Heart left ventricle (tissue), 16 donors: ENCODE data around the gene PARP1. TPM values are rescaled to one million over a fixed set of nuclear protein-coding genes. Genes with fewer than 3 reads are reported as not detected.

ENCODE experiments used
- ATAC-seq, 4 donors: fragments of 200-7000 bp; cut with Tn5 transposase; one replicate each; pipeline ENCODE4 v1.9.1; 2020 to 2022; ENCODE audit warnings: moderate library complexity in 4 of 4, mild to moderate bottlenecking in 3 of 4, moderate number of reproducible peaks in 1 of 4
- DNase-seq, 5 donors: peaks; one replicate each; pipeline ENCODE4 v3.0.0-alpha.2; 2020
- H3K27ac ChIP-seq, 12 donors: fragments of 200-600 bp; sonication (generic) in 4 of 12; one replicate each; pipeline versions ENCODE4 v1.5.0 to v1.8.0; 2016 to 2022; ENCODE audit warnings: mild to moderate bottlenecking in 2 of 12
- H3K27me3 ChIP-seq, 9 donors: fragments of 200-600 bp; sonication (generic) in 2 of 9; one replicate each; pipeline versions ENCODE4 v1.5.1 to v1.8.0; 2016 to 2022; ENCODE audit warnings: mild to moderate bottlenecking in 3 of 9
- H3K36me3 ChIP-seq, 9 donors: fragments of 200-600 bp; sonication (generic) in 2 of 9; one replicate each; pipeline versions ENCODE4 v1.5.0 to v1.8.0; 2018 to 2022; ENCODE audit warnings: mild to moderate bottlenecking in 2 of 9
- H3K4me1 ChIP-seq, 12 donors: fragments of 200-600 bp; sonication (generic) in 4 of 12; one replicate each; pipeline versions ENCODE4 v1.5.0 to v1.8.0; 2016 to 2022; ENCODE audit warnings: mild to moderate bottlenecking in 3 of 12
- H3K4me3 ChIP-seq, 12 donors: fragments of 200-600 bp; sonication (generic) in 4 of 12; one replicate each; pipeline versions ENCODE4 v1.5.0 to v1.8.0; 2017 to 2022; ENCODE audit warnings: mild to moderate bottlenecking in 9 of 12, moderate library complexity in 4 of 12
- H3K9me3 ChIP-seq, 12 donors: fragments of 200-600 bp; sonication (generic) in 4 of 12; one replicate each; pipeline versions ENCODE4 v1.5.0 to v1.8.0; 2016 to 2022; ENCODE audit warnings: mild to moderate bottlenecking in 1 of 12
- CTCF ChIP-seq, 12 donors: fragments of 200-600 bp; sonication (generic) in 4 of 12; IDR thresholded peaks; one replicate each; pipeline versions ENCODE4 v1.5.0 to v1.8.0; 2018 to 2022; ENCODE audit warnings: antibody characterized with exemption in 12 of 12, mild to moderate bottlenecking in 5 of 12
- POLR2A ChIP-seq, 2 donors: fragments of 450-650 bp; IDR thresholded peaks; one replicate each; pipeline ENCODE4 v1.6.1; 2017; ENCODE audit warnings: antibody characterized with exemption in 2 of 2, mild to moderate bottlenecking in 2 of 2, moderate library complexity in 2 of 2
- WGBS, 4 donors: extraction: QIAGEN DNeasy Blood & Tissue Kit in 2 of 4; methylation state at CpG; one replicate each; pipeline versions ENCODE4 v1.1.5 to v1.1.7; 2013 to 2018; 5-methylcytosine and 5-hydroxymethylcytosine counted together
- intact Hi-C, 10 donors: fragments of 100-400 bp; cut with DNase I; formaldehyde crosslinking; loops; one replicate each; pipeline versions ENCODE4 v1.11.1 to v1.14.2; 2022
- polyA plus RNA-seq, 2 donors: library from polyadenylated mRNA; stranded (reverse); fragments of 200-250 nt; gene quantifications; one replicate each; pipeline ENCODE4 v1.2.3, GENCODE V29; 2013
- total RNA-seq, 9 donors: library from RNA; depleted of rRNA in 2 of 9; stranded (reverse); fragments of >200 nt in 2 of 9; fragmentation: NEBNext Ultra II Directional in 3 of 9; extraction: Animal tissue kit (Norgen Biotek cat#: 25700) in 3 of 9; gene quantifications; one replicate each; pipeline versions ENCODE4 v1.1.0 to v1.2.4, GENCODE V29; 2016 to 2023
- donor health status: ischemic (EF 13 %, LVEDD 7.1; RV severe dilation, severe dysfunction).
- donor health status: healthy with polysubstance abuse.
- donor health status: DM: no; HTN: yes; CAD: no.
- donor health status: DM: no; HTN: no; CAD: no.
- donor health status: ischemic (EF 25% LVEDD 6.9; RV normal size, moderate dysfunction).
- donor health status: ischemic (EF 25% LVEDD 5.7; RV mildly dilated, moderate dysfunction).
- donor health status: healthy.
- donor health status: DM: yes; HTN: yes; CAD: no.
- donor health status: ischemic (EF 35%, LVEDD 5.7; RV mildly dilated, moderate dysfunction).
- donor health status: nonischemic (EF 11% LVEDD 7.7; RV severe dilation, severe dysfunction).
- donor health status: DM: yes; HTN: yes; CAD: no.
- donor health status: PGD.
- donor health status: ischemic (EF 29% LVEDD 5.4; RV normal size, mild dysfunction).
- donor health status: nonischemic (EF 23%, LVEDD 6.1; RV moderate dilation, normal function).

PARP1 gene
- total and polyA plus RNA-seq, 11 donors, result 50.4 to 168 (median 111) TPM

- Histone ChIP-seq H3K4me1 (peaks cover 7 to 67% (median 50%) of the 10 kb centered on the region in 12 donors), H3K36me3 (peaks cover 0 to 25% (median 18%) of the 10 kb centered on the region in 9 donors), H3K27ac (peak overlapping the region in 2 of 12 donors; percentile 2 to 6), H3K27me3 (no peaks in the 10 kb centered on the region), H3K4me3 (peak overlapping the region in 2 of 12 donors; percentile 90 to 95), H3K9me3 (no peaks in the 10 kb centered on the region)
- DNase-seq (no peak), ATAC-seq (no peak)
- WGBS, 4 donors, result 68 to 75% (median 72%) methylated on average over 16 of the region's 16 CpGs
- TF ChIP-seq CTCF (IDR thresholded peaks at IDR 0.05), result no peak
- no peak for TF ChIP-seq POLR2A (IDR thresholded peaks at IDR 0.05)
- intact Hi-C loops, result loop anchor here in 1 of 10 donors (5.0 to 10.0 kb wide), 3 partner anchors 98 to 299 kb away; partner anchors contain the start of gene LIN9
These were observed 2.4 kb downstream of the PARP1 start for GRCh38 chr1:226405411-226405988.

DNA sequence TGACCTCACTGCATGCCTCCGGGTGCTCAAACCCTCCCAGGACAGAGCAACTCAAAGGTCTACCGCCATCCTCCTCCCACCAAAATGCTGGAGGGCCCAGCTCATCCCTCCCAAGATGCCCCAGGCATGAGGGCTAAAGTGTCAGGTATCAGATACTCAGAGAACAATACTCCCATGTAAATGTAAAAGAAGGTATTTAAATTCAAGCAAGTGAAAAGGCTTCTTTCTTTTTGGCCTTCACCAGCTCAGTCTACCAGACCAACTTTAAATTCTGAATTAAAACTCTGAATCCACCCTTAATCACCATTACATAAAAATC, 3.0 kb downstream of the PARP1 start:
- H3K4me1 ChIP-seq, result peaks cover 7 to 73% (median 52%) of the 10 kb centered on the region in 12 donors
- ATAC-seq, result no peak
- peaks cover 0 to 31% (median 21%) of the 10 kb centered on the region in 9 donors for H3K36me3 ChIP-seq
- H3K27me3 ChIP-seq, result no peaks in the 10 kb centered on the region
- no peak for DNase-seq
- no peak for TF ChIP-seq POLR2A (IDR thresholded peaks at IDR 0.05)
- TF ChIP-seq CTCF (IDR thresholded peaks at IDR 0.05), result no peak
- H3K4me3 ChIP-seq, result no peak overlapping the region
- no peaks in the 10 kb centered on the region for H3K9me3 ChIP-seq
- H3K27ac ChIP-seq, result no peak overlapping the region
- intact Hi-C loops, result loop anchor here in 1 of 10 donors (5.0 to 10.0 kb wide), 3 partner anchors 98 to 300 kb away; partner anchors contain the start of gene LIN9
- 76 to 86% (median 84%) methylated on average over 2 of the region's 2 CpGs for WGBS, 4 donors

DNA sequence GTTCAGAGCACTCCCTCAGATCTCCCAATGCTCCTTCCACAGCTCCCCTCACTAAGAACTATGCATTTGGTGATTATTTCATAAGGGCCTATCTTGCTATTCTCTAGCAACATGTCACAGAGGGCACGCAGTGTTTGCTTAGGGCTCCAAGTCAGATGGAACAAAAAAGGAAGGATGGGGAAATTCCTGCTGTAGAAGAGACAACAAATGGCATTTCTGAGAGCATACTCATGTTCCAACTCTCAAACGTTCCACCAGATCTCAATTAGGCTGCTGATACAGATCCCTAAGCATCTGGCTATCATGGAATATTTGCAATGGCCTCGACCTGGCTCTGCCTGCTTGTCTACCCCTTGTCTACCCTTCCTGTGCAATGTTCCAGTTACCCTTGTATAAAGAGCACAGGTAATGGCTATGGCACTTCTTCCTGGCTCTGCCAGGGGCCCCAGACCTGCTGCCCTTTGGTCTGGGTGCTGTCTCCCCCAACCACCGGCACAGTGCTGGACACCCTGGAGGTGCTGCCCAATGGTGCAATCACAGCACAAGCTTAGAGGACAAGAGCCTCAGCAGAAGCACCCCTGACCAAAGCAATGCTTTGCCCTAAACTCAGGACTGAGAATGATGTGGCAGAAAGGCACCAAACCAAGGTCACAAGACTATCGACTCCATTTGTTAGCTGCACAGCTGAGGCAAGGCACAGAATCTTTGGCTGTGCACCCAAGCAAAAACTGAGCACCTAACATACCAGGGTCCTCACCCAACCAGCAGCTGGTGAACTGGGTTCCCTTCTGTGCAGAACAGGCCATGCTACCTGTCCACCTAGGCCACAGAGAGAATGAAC, 3.6 kb downstream of the PARP1 start:
- H3K4me1 ChIP-seq, result peaks cover 7 to 75% (median 52%) of the 10 kb centered on the region in 12 donors
- no peak for ATAC-seq
- H3K36me3 ChIP-seq, result peaks cover 0 to 37% (median 27%) of the 10 kb centered on the region in 9 donors
- H3K9me3 ChIP-seq, result no peaks in the 10 kb centered on the region
- no peak overlapping the region for H3K4me3 ChIP-seq
- no peak for DNase-seq
- intact Hi-C loops, result loop anchor here in 1 of 10 donors (10.0 kb wide), 2 partner anchors 279 to 301 kb away; no protein-coding TSS in a partner anchor
- no peaks in the 10 kb centered on the region for H3K27me3 ChIP-seq
- WGBS, 4 donors, result 37 to 58% (median 46%) methylated on average over 4 to 5 of the region's 5 CpGs
- no peak overlapping the region for H3K27ac ChIP-seq
- TF ChIP-seq CTCF (IDR thresholded peaks at IDR 0.05) (no peak), POLR2A (IDR thresholded peaks at IDR 0.05) (no peak)
